Spinal cord (tissue), 10 donors: Measurements from ENCODE around the gene RBPJL. TPM values are rescaled to one million over a fixed set of nuclear protein-coding genes. Genes with fewer than 3 reads are reported as not detected.
A peak's percentile ranks its signal among the peaks of the same experiment; 100 is the strongest.

ENCODE experiments used
- DNase-seq, 6 donors: peaks; one replicate each; pipeline versions ENCODE4 v3.0.0 to v3.0.0-alpha.2; 2013 to 2015; ENCODE audit warnings: low spot score in 6 of 6, low read depth in 4 of 6
- H3K27ac ChIP-seq: one replicate; pipeline ENCODE4 v1.5.1; 2013; ENCODE audit warnings: low read depth, low read length, control low read depth
- H3K27me3 ChIP-seq: one replicate; pipeline ENCODE4 v1.6.1; 2013; ENCODE audit warnings: low read length; ENCODE audit not compliant: control insufficient read depth, insufficient read depth
- H3K36me3 ChIP-seq: one replicate; pipeline ENCODE4 v1.6.1; 2013; ENCODE audit warnings: low read length; ENCODE audit not compliant: control insufficient read depth, insufficient read depth
- H3K4me1 ChIP-seq: one replicate; pipeline ENCODE4 v1.6.1; 2013; ENCODE audit warnings: low read length; ENCODE audit not compliant: control insufficient read depth, insufficient read depth
- H3K4me3 ChIP-seq: one replicate; pipeline ENCODE4 v1.5.1; 2013; ENCODE audit warnings: low read depth, low read length, control low read depth
- H3K9me3 ChIP-seq: one replicate; pipeline ENCODE4 v1.6.1; 2013; ENCODE audit warnings: low read length; ENCODE audit not compliant: control insufficient read depth, insufficient read depth
- WGBS: methylation state at CpG from one replicate; pipeline ENCODE4 v1.1.5; 2013; ENCODE audit warnings: missing lambda C conversion rate; ENCODE audit not compliant: insufficient coverage; 5-methylcytosine and 5-hydroxymethylcytosine counted together
- polyA plus RNA-seq, 2 donors: library from polyadenylated mRNA; unstranded; fragments of 120-200 nt; gene quantifications; one replicate each; pipeline ENCODE4 v1.2.1, GENCODE V29; 2013; ENCODE audit not compliant: insufficient read length in 2 of 2
- total RNA-seq, 2 donors: library from RNA; depleted of rRNA in 1 of 2; stranded (reverse); fragments of 120-200 nt in 1 of 2; fragments of >200 nt in 1 of 2; gene quantifications; one replicate each; pipeline versions ENCODE4 v1.2.3 to v1.2.4, GENCODE V29; 2013 to 2014
- donor health status: healthy.

The RBPJL gene
- total and polyA plus RNA-seq, 4 donors = 0.11 to 0.59 (median 0.36) TPM

GRCh38 chr20:45275338-45275737 lies 31.3 kb upstream of the RBPJL start:
- Histone ChIP-seq H3K27ac (no peak overlapping the region), H3K4me1 (no peaks in the 10 kb centered on the region), H3K4me3 (no peak overlapping the region), H3K9me3 (no peaks in the 10 kb centered on the region), H3K36me3 (no peaks in the 10 kb centered on the region), H3K27me3 (no peaks in the 10 kb centered on the region)
- DNase-seq = no peak
- no CpG with 5 or more reads among the region's 3 CpGs for WGBS

GRCh38 chr20:45279992-45280391 lies 26.6 kb upstream of the RBPJL start:
- WGBS = no CpG with 5 or more reads among the region's 1 CpG
- no peak for DNase-seq
- Histone ChIP-seq H3K9me3 (no peaks in the 10 kb centered on the region), H3K27me3 (no peaks in the 10 kb centered on the region), H3K4me1 (no peaks in the 10 kb centered on the region), H3K4me3 (no peak overlapping the region), H3K36me3 (no peaks in the 10 kb centered on the region), H3K27ac (no peak overlapping the region)

DNA sequence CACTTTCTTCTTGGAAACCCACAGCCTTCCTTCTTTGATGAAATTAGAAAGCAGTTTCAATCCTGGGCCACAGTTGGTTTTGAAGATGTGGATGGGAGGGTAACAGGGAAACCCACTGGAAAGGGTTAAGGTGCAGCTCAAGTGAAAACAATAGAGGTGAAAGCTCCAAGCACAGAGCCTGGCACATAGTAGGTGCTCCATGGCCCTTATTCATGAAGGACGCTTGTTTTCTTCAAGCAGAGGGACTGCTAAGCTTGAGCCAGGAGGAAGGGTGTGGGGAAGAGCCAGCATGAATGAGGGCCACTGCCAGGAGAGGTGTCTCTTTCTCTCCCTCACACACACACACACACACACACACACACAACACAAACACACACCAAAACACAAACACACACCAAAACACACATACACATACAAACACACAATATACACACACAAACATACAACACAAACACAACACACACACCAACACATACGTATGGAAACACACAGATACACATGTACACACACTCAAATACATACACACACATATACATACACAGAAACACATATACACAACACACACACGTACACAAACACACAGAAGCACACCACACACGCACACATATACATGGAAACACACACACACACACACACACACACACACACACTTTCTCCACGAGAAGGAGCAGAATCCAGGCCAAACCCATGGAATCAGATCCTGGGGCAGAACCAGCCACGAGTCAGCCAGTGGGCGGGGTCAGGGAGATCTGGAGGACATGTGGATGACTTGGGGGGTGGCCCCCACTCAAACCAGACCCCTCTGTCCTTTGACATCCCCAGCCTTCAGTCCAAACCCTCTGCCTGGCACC lies 23.7 kb upstream of the RBPJL start:
- Histone ChIP-seq H3K4me3 (no peak overlapping the region), H3K36me3 (no peaks in the 10 kb centered on the region), H3K9me3 (no peaks in the 10 kb centered on the region), H3K27me3 (no peaks in the 10 kb centered on the region), H3K4me1 (no peaks in the 10 kb centered on the region), H3K27ac (no peak overlapping the region)
- no peak for DNase-seq
- 80% methylated on average over 3 of the region's 7 CpGs for WGBS

GRCh38 chr20:45283551-45284057 lies 23.0 kb upstream of the RBPJL start:
- Histone ChIP-seq H3K27me3 (no peaks in the 10 kb centered on the region), H3K4me3 (no peak overlapping the region), H3K36me3 (no peaks in the 10 kb centered on the region), H3K27ac (no peak overlapping the region), H3K4me1 (no peaks in the 10 kb centered on the region), H3K9me3 (no peaks in the 10 kb centered on the region)
- 87% methylated on average over 3 of the region's 4 CpGs for WGBS
- no peak for DNase-seq

- Histone ChIP-seq H3K4me1 (peaks cover 21% of the 10 kb centered on the region), H3K27me3 (no peaks in the 10 kb centered on the region), H3K27ac (no peak overlapping the region), H3K4me3 (no peak overlapping the region), H3K9me3 (no peaks in the 10 kb centered on the region), H3K36me3 (no peaks in the 10 kb centered on the region)
- 86% methylated on average over 4 of the region's 4 CpGs for WGBS
- DNase-seq = no peak
Measured at GRCh38 chr20:45288376-45288775, 18.3 kb upstream of the RBPJL start.

DNA sequence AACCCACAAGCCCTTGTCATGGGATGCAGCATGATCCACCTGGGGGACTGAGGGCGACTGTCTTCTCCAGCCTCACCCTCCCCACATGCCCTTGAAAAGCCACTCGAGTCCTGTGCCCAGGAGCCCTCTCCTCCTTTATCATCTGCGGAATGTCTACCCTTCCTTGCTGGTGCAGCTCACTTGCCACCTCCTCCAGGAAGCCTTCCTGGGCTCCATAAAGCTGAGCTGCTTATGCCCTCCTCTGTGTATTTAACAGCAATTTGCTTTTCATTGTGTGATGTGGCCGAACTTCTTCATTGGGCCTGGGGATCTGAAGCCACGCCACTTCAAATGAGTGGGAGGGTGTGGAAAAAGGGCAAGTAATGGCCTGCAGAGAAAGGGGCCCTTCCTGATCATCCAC lies 17.8 kb upstream of the RBPJL start:
- Histone ChIP-seq H3K4me1 (peaks cover 26% of the 10 kb centered on the region), H3K27me3 (no peaks in the 10 kb centered on the region), H3K4me3 (no peak overlapping the region), H3K9me3 (no peaks in the 10 kb centered on the region), H3K27ac (no peak overlapping the region), H3K36me3 (no peaks in the 10 kb centered on the region)
- WGBS = 93% methylated on average over 3 of the region's 5 CpGs
- no peak for DNase-seq

DNA sequence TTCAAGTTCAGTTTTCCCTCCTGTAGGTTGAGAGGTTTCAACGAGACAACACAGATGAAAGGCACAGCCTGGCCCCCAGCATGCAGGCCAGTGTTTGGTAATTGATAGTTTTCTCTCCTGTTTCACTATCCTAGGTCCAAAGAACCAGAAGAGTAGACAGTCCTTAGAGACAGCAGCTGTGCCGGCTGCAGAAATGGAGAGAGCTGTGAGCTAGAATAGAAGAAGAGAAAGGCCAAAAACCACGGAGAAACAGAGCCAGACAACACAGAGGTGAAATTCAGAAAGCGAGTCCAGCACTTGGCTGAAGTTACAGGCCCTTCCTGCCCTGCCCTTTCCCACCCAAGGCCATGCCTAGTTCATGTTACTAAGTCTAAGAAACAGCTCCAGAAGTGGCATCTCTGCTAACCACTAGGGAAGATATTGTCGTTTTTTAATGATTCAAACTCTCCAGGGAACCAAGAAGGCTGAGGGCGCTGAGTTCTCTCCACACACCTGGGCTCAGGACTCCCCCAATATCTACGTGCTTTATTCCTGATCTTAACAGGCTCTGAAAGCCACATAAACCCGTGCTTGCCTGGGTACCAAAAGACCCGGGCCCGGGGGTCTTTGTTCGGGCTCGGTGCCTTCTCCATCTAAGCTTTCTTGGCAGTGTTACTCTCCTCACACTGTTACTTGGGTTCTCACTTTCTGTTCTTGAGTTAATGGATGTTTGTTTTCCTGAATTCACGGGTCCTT lies 16.5 kb upstream of the RBPJL start:
- no peaks in the 10 kb centered on the region for H3K36me3 ChIP-seq
- WGBS = 66% methylated on average over 6 of the region's 13 CpGs
- H3K9me3 ChIP-seq = no peaks in the 10 kb centered on the region
- DNase-seq = no peak
- no peaks in the 10 kb centered on the region for H3K27me3 ChIP-seq
- peaks cover 27% of the 10 kb centered on the region for H3K4me1 ChIP-seq
- H3K4me3 ChIP-seq = no peak overlapping the region
- H3K27ac ChIP-seq = no peak overlapping the region

DNA sequence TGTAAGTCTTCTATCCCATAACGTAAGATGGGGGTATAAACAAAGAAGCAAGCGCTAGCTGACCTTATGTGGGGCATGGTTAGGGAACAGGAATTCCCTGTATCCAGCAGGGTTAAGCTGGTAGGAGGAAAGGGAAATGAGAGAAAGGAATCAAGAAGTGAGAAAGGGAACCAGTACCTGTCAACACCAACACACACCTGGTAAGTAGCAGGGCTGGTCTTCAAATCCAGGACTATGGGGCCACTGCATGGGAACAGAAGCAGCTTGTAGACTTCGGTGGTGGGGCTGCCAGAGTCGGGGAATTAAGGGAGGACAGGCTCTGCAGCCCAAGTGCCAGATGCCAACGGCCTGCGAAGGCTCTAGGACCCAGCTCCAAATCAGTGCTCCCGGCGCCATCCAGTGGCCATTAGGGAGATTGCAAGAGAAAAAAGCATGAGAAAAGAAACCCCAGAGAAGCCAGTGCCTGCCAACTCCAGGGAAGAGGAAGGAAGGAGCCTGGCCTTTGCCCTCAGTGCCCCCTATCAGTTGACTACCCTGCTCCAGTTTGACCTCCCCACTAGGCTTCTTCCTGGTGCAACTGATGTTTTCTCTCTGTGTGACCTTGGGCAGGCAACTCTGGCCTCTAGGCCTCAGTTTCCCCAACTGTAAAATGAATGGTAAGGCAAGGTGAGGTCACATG lies 15.8 kb upstream of the RBPJL start:
- H3K27ac ChIP-seq = no peak overlapping the region
- H3K27me3 ChIP-seq = no peaks in the 10 kb centered on the region
- no peaks in the 10 kb centered on the region for H3K36me3 ChIP-seq
- no peak overlapping the region for H3K4me3 ChIP-seq
- WGBS = 0% methylated on average over 6 of the region's 8 CpGs
- peaks cover 27% of the 10 kb centered on the region for H3K4me1 ChIP-seq
- DNase-seq = peak; percentile 53 to 95 (median 78)
- H3K9me3 ChIP-seq = no peaks in the 10 kb centered on the region

DNA sequence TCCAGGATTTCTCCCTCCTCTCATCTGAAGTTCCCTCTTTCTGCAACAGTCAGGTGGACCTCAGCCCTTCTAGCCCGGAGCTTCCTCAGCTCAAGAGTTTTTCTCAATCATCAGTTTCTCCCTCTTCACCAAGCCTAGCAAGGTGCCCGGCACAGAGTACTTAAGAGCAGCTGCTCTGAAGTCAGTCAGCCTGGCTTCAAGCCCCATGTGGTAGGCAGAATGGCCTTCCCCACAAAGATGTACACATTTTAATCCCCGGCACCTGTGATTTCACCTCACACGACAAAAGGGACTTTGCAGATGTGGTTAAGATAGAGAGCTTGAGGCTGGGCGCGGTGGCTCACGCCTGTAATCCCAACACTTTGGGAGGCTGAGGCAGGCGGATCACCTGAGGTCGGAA lies 15.1 kb upstream of the RBPJL start:
- Histone ChIP-seq H3K27ac (no peak overlapping the region), H3K4me3 (no peak overlapping the region), H3K4me1 (peaks cover 27% of the 10 kb centered on the region), H3K27me3 (no peaks in the 10 kb centered on the region), H3K9me3 (no peaks in the 10 kb centered on the region), H3K36me3 (no peaks in the 10 kb centered on the region)
- WGBS = 96% methylated on average over 6 of the region's 9 CpGs
- no peak for DNase-seq
